HepG2 (cell line): ENCODE measurements around the gene PSRC1. TPM values are rescaled to one million over a fixed set of nuclear protein-coding genes. Genes with fewer than 3 reads are reported as not detected.

Experiments used
- ARID2 ChIP-seq: sonication (generic); formaldehyde crosslinking; IDR thresholded peaks from 2 replicates; pipeline ENCODE4 v1.8.1; 2022; ENCODE audit warnings: mild to moderate bottlenecking, missing genetic modification reagents, borderline replicate concordance
- ARNT ChIP-seq: fragments of 450-650 bp; IDR thresholded peaks from 2 replicates; pipeline ENCODE4 v1.6.1; 2017
- ARNTL ChIP-seq: sonication (generic); formaldehyde crosslinking; IDR thresholded peaks from 2 replicates; pipeline ENCODE4 v1.4.0; 2020; ENCODE audit warnings: mild to moderate bottlenecking, missing genetic modification reagents
- CENPBD1 ChIP-seq: sonication (generic); formaldehyde crosslinking; IDR thresholded peaks from 2 replicates; pipeline ENCODE4 v1.8.0; 2022; ENCODE audit warnings: missing genetic modification reagents, low read depth, mild to moderate bottlenecking, borderline replicate concordance
- DMAP1 ChIP-seq: IDR thresholded peaks from 2 replicates; pipeline ENCODE4 v1.6.1; 2016
- FOXJ3 ChIP-seq: sonication (generic); formaldehyde crosslinking; IDR thresholded peaks from 2 replicates; pipeline ENCODE4 v1.4.0; 2020; ENCODE audit warnings: missing genetic modification reagents, mild to moderate bottlenecking, borderline replicate concordance
- HHEX ChIP-seq: IDR thresholded peaks from 2 replicates; pipeline ENCODE4 v1.6.1; 2016; ENCODE audit warnings: control low read depth
- HOMEZ ChIP-seq: IDR thresholded peaks from 2 replicates; pipeline ENCODE4 v1.6.1; 2016; ENCODE audit warnings: low read depth
- IKZF4 ChIP-seq: sonication (generic); formaldehyde crosslinking; IDR thresholded peaks from 2 replicates; pipeline ENCODE4 v1.5.1; 2020; ENCODE audit warnings: borderline replicate concordance, mild to moderate bottlenecking, low read depth, missing genetic modification reagents; ENCODE audit errors: not compliant biosample characterization
- KDM4B ChIP-seq: sonication (generic); formaldehyde crosslinking; IDR thresholded peaks from 2 replicates; pipeline ENCODE4 v1.4.0; 2020; ENCODE audit warnings: missing genetic modification reagents
- KLF6 ChIP-seq: IDR thresholded peaks from 2 replicates; pipeline ENCODE4 v1.8.0; 2016; ENCODE audit warnings: missing biosample characterization, missing genetic modification reagents
- MLX ChIP-seq: IDR thresholded peaks from 2 replicates; pipeline ENCODE4 v1.6.1; 2016
- REXO4 ChIP-seq: sonication (generic); formaldehyde crosslinking; IDR thresholded peaks from 2 replicates; pipeline ENCODE4 v1.8.0; 2022; ENCODE audit warnings: missing genetic modification reagents, mild to moderate bottlenecking, borderline replicate concordance
- SOX13 ChIP-seq, 3 experiments: fragments of 450-650 bp in 1 of 3; sonication (generic) in 1 of 3; formaldehyde crosslinking in 1 of 3; IDR thresholded peaks in 2 of 3; conservative IDR thresholded peaks in 1 of 3; 2 replicates each; pipeline versions ENCODE4 v1.5.0 to v1.6.1; 2016 to 2020; ENCODE audit warnings: antibody characterized with exemption in 1 of 3, mild to moderate bottlenecking in 1 of 3, missing compliant biosample characterization in 1 of 3, missing genetic modification reagents in 1 of 3, moderate library complexity in 1 of 3
- ZC3H4 ChIP-seq: sonication (generic); formaldehyde crosslinking; IDR thresholded peaks from 2 replicates; pipeline ENCODE4 v1.4.0; 2020; ENCODE audit warnings: missing genetic modification reagents, borderline replicate concordance
- ZFY ChIP-seq: sonication (generic); formaldehyde crosslinking; IDR thresholded peaks from 2 replicates; pipeline ENCODE4 v1.4.0; 2020; ENCODE audit warnings: missing genetic modification reagents
- ZNF232 ChIP-seq: sonication (generic); formaldehyde crosslinking; IDR thresholded peaks from 2 replicates; pipeline ENCODE4 v1.4.0; 2020; ENCODE audit warnings: missing genetic modification reagents, borderline replicate concordance
- ZNF235 ChIP-seq: sonication (generic); formaldehyde crosslinking; IDR thresholded peaks from 2 replicates; pipeline ENCODE4 v1.8.1; 2023; ENCODE audit warnings: mild to moderate bottlenecking, missing genetic modification reagents, borderline replicate concordance
- ZNF30 ChIP-seq: sonication (generic); formaldehyde crosslinking; IDR thresholded peaks from 2 replicates; pipeline ENCODE4 v1.5.0; 2020; ENCODE audit warnings: mild to moderate bottlenecking, missing genetic modification reagents
- ZNF562 ChIP-seq: sonication (generic); formaldehyde crosslinking; IDR thresholded peaks from 2 replicates; pipeline ENCODE4 v1.8.0; 2022; ENCODE audit warnings: missing genetic modification reagents, borderline replicate concordance
- ZNF577 ChIP-seq: sonication (generic); formaldehyde crosslinking; IDR thresholded peaks from 2 replicates; pipeline ENCODE4 v1.4.0; 2020; ENCODE audit warnings: mild to moderate bottlenecking, low read depth, missing genetic modification reagents, borderline replicate concordance
- ZNF589 ChIP-seq: sonication (generic); formaldehyde crosslinking; conservative IDR thresholded peaks from 2 replicates; pipeline ENCODE4 v1.8.0; 2022; ENCODE audit warnings: mild to moderate bottlenecking, moderate library complexity, missing genetic modification reagents
- ZNF691 ChIP-seq: sonication (generic); formaldehyde crosslinking; IDR thresholded peaks from 2 replicates; pipeline ENCODE4 v1.4.0; 2020; ENCODE audit warnings: missing genetic modification reagents, low read depth, mild to moderate bottlenecking, borderline replicate concordance
- ZNF766 ChIP-seq: sonication (generic); formaldehyde crosslinking; IDR thresholded peaks from 2 replicates; pipeline ENCODE4 v1.5.0; 2020; ENCODE audit warnings: missing genetic modification reagents, borderline replicate concordance
- ZNF891 ChIP-seq: sonication (generic); formaldehyde crosslinking; IDR thresholded peaks from 2 replicates; pipeline ENCODE4 v1.5.0; 2020; ENCODE audit warnings: mild to moderate bottlenecking, missing genetic modification reagents
- polyA plus RNA-seq, 8 experiments: library from polyadenylated mRNA; depleted of rRNA in 3 of 8; stranded (reverse) in 7 of 8; unstranded in 1 of 8; fragments of >200 nt; fragmentation: Illumina TruSeq in 4 of 8; extraction: Trizol in 4 of 8; gene quantifications; 2 replicates each; pipeline versions ENCODE4 v1.2.1 to v1.2.3, GENCODE V29; 2011 to 2016; ENCODE audit warnings: low read depth in 4 of 8, missing spikeins in 1 of 8, mixed read lengths in 1 of 8; ENCODE audit not compliant: insufficient read depth in 1 of 8
- total RNA-seq, 5 experiments: library from RNA; depleted of rRNA; stranded (reverse); fragments of >200 nt; fragmentation: Illumina TruSeq; extraction: Trizol; gene quantifications; 2 replicates each; pipeline ENCODE4 v1.2.3, GENCODE V29; 2016; ENCODE audit warnings: low read depth in 1 of 5

Gene PSRC1
- total and polyA plus RNA-seq, 2 of the 13 experiments (the other 11 are each of a cell fraction or from before 2014, with no cell fraction given) = 28.6 to 30.3 TPM

- TF ChIP-seq MLX (CRISPR knock-in tag) (peak; percentile 55; the same call in 1 of the 2 replicates), ZNF691 (CRISPR knock-in tag) (peak; percentile 56; the same call in 1 of the 2 replicates), SOX13 (IDR thresholded peaks at IDR 0.05) (no peak), SOX13 (CRISPR knock-in tag; conservative IDR thresholded peaks at IDR 0.05 in 1 of 2, IDR thresholded peaks at IDR 0.05 in 1 of 2) (peak in 1 of 2 experiments; percentile 87; a peak in 2 of 4 replicates), ZNF891 (CRISPR knock-in tag) (peak; percentile 84; the same call in 1 of the 2 replicates), ZNF30 (CRISPR knock-in tag) (no peak), REXO4 (CRISPR knock-in tag) (no peak), ARNT (no peak), KLF6 (CRISPR knock-in tag) (peak; percentile 76; the same call in 1 of the 2 replicates), DMAP1 (CRISPR knock-in tag) (peak; percentile 70; the same call in 1 of the 2 replicates), ZNF589 (CRISPR knock-in tag) (0 out of 2 replicates have a peak, but pooled peaks have one; percentile 20), IKZF4 (CRISPR knock-in tag) (no peak), ARNTL (peak; percentile 74), CENPBD1 (CRISPR knock-in tag) (no peak; the same call in 1 of the 2 replicates), FOXJ3 (CRISPR knock-in tag) (peak; percentile 33; the same call in 1 of the 2 replicates), HOMEZ (CRISPR knock-in tag) (peak; percentile 84; the same call in 1 of the 2 replicates), ZNF766 (CRISPR knock-in tag) (no peak), ZNF232 (CRISPR knock-in tag) (no peak), HHEX (no peak), ZNF562 (CRISPR knock-in tag) (no peak), ZC3H4 (peak; percentile 63; the same call in 1 of the 2 replicates), KDM4B (CRISPR knock-in tag) (peak; percentile 89; the same call in 1 of the 2 replicates), ZNF235 (CRISPR knock-in tag) (no peak), ZNF577 (CRISPR knock-in tag) (no peak), ZFY (CRISPR knock-in tag) (peak; percentile 73), ARID2 (no peak)
These were observed 19.2 kb downstream of the PSRC1 start (continued) for GRCh38 chr1:109263597-109264378.
